H9 (cell line): ENCODE data around the gene ITPK1. TPM values are rescaled to one million over a fixed set of nuclear protein-coding genes. Genes with fewer than 3 reads are reported as not detected.

ENCODE experiments used
- DNase-seq: peaks from one replicate; pipeline ENCODE4 v3.0.0-alpha.2; 2017
- H2AFZ ChIP-seq: one replicate; pipeline ENCODE4 v1.6.1; 2013; ENCODE audit warnings: mild to moderate bottlenecking, low read length, control low read depth, moderate library complexity
- H2AK5ac ChIP-seq: 2 replicates; pipeline ENCODE4 v1.6.1; 2013; ENCODE audit warnings: low read length, control low read depth, mixed read lengths; ENCODE audit not compliant: insufficient read length
- H2BK120ac ChIP-seq: one replicate; pipeline ENCODE4 v1.6.1; 2013; ENCODE audit warnings: low read depth, mild to moderate bottlenecking, low read length, control low read depth, inconsistent platforms; ENCODE audit not compliant: poor library complexity, severe bottlenecking
- H2BK12ac ChIP-seq: 2 replicates; pipeline ENCODE4 v1.6.1; 2013; ENCODE audit warnings: low read length, control low read depth, mixed read lengths, low read depth; ENCODE audit not compliant: insufficient read length
- H2BK15ac ChIP-seq: 2 replicates; pipeline ENCODE4 v1.6.1; 2013; ENCODE audit warnings: low read depth, low read length, control low read depth
- H2BK20ac ChIP-seq: one replicate; pipeline ENCODE4 v1.6.1; 2013; ENCODE audit warnings: low read depth, mild to moderate bottlenecking, low read length, control low read depth, inconsistent platforms; ENCODE audit not compliant: poor library complexity, severe bottlenecking
- H2BK5ac ChIP-seq: 2 replicates; pipeline ENCODE4 v1.6.1; 2013; ENCODE audit warnings: low read length, control low read depth, mixed read lengths; ENCODE audit not compliant: insufficient read length
- H3K14ac ChIP-seq: 2 replicates; pipeline ENCODE4 v1.6.1; 2013; ENCODE audit warnings: low read length, control low read depth; ENCODE audit not compliant: insufficient read depth
- H3K18ac ChIP-seq: 2 replicates; pipeline ENCODE4 v1.6.1; 2013; ENCODE audit warnings: low read depth, mild to moderate bottlenecking, mixed read lengths, low read length, control low read depth; ENCODE audit not compliant: insufficient read length
- H3K23ac ChIP-seq: 2 replicates; pipeline ENCODE4 v1.6.1; 2013; ENCODE audit warnings: low read length, control low read depth, mixed read lengths, low read depth; ENCODE audit not compliant: insufficient read length
- H3K23me2 ChIP-seq: 2 replicates; pipeline ENCODE4 v1.6.1; 2013; ENCODE audit warnings: low read depth, mild to moderate bottlenecking, mixed read lengths, low read length, control low read depth; ENCODE audit not compliant: insufficient read length, poor library complexity, severe bottlenecking
- H3K27ac ChIP-seq: 2 replicates; pipeline ENCODE4 v1.5.1; 2013; ENCODE audit warnings: low read length, control low read depth, mixed read lengths, low read depth; ENCODE audit not compliant: insufficient read length
- H3K27me3 ChIP-seq: 2 replicates; pipeline ENCODE4 v1.6.1; 2013; ENCODE audit warnings: low read length, control low read depth, inconsistent platforms; ENCODE audit not compliant: insufficient read depth
- H3K4ac ChIP-seq: 2 replicates; pipeline ENCODE4 v1.6.1; 2013; ENCODE audit warnings: low read depth, mild to moderate bottlenecking, control low read depth, inconsistent platforms, low read length, moderate library complexity
- H3K4me1 ChIP-seq: 2 replicates; pipeline ENCODE4 v1.6.1; 2013; ENCODE audit warnings: low read length, control low read depth, inconsistent platforms; ENCODE audit not compliant: insufficient read depth
- H3K4me2 ChIP-seq: 2 replicates; pipeline ENCODE4 v1.6.1; 2013; ENCODE audit warnings: low read length, control low read depth, mixed read lengths; ENCODE audit not compliant: insufficient read length, insufficient read depth
- H3K56ac ChIP-seq: 2 replicates; pipeline ENCODE4 v1.6.1; 2013; ENCODE audit warnings: low read depth, mild to moderate bottlenecking, mixed read lengths, low read length, control low read depth; ENCODE audit not compliant: insufficient read length
- H3K79me1 ChIP-seq: 2 replicates; pipeline ENCODE4 v1.6.1; 2013; ENCODE audit warnings: low read depth, mild to moderate bottlenecking, moderate library complexity, low read length, control low read depth, inconsistent platforms; ENCODE audit not compliant: insufficient read depth, poor library complexity, severe bottlenecking
- H3K79me2 ChIP-seq: 2 replicates; pipeline ENCODE4 v1.6.1; 2013; ENCODE audit warnings: low read length, control low read depth, inconsistent platforms; ENCODE audit not compliant: insufficient read depth
- H3K9ac ChIP-seq: 2 replicates; pipeline ENCODE4 v1.6.1; 2013; ENCODE audit warnings: low read length, control low read depth, mixed read lengths; ENCODE audit not compliant: insufficient read length; ENCODE audit errors: extremely low read depth
- H3K9me3 ChIP-seq: one replicate; pipeline ENCODE4 v1.6.1; 2013; ENCODE audit warnings: low read depth, low read length, inconsistent platforms; ENCODE audit not compliant: control insufficient read depth
- H3T11ph ChIP-seq: one replicate; pipeline ENCODE4 v1.6.1; 2013; ENCODE audit warnings: mild to moderate bottlenecking, low read length, control low read depth, inconsistent platforms
- H4K20me1 ChIP-seq: one replicate; pipeline ENCODE4 v1.6.1; 2013; ENCODE audit not compliant: control insufficient read depth, insufficient read length, insufficient read depth
- H4K5ac ChIP-seq: 2 replicates; pipeline ENCODE4 v1.6.1; 2013; ENCODE audit warnings: low read depth, mild to moderate bottlenecking, mixed read lengths, low read length, control low read depth; ENCODE audit not compliant: insufficient read length
- H4K8ac ChIP-seq: replicated peaks from 2 replicates; pipeline ENCODE4 v1.6.1; 2013; ENCODE audit warnings: low read length, control low read depth, mixed read lengths, low read depth; ENCODE audit not compliant: insufficient read length
- H4K91ac ChIP-seq: 2 replicates; pipeline ENCODE4 v1.6.1; 2013; ENCODE audit warnings: low read depth, mild to moderate bottlenecking, moderate library complexity, mixed read lengths, low read length, control low read depth; ENCODE audit not compliant: insufficient read length
- H3K27ac Mint-ChIP-seq, 3 experiments: 2 replicates in 2 of 3; 3 replicates in 1 of 3; pipeline ENCODE4 v1.8.0; 2020 to 2021; ENCODE audit warnings: mixed read lengths in 3 of 3, mild to moderate bottlenecking in 1 of 3, moderate library complexity in 1 of 3
- H3K27me3 Mint-ChIP-seq: 2 replicates; pipeline ENCODE4 v1.8.0; 2021; ENCODE audit warnings: low read depth, mild to moderate bottlenecking, moderate library complexity, mixed read lengths
- H3K36me3 Mint-ChIP-seq, 3 experiments: 2 replicates in 2 of 3; 3 replicates in 1 of 3; pipeline ENCODE4 v1.8.0; 2020 to 2021; ENCODE audit warnings: low read depth in 3 of 3, mixed read lengths in 3 of 3; ENCODE audit not compliant: insufficient read depth in 1 of 3
- H3K4me1 Mint-ChIP-seq, 2 experiments: 2 replicates each; pipeline ENCODE4 v1.8.0; 2020; ENCODE audit warnings: mixed read lengths in 2 of 2
- H3K4me3 Mint-ChIP-seq, 2 experiments: 2 replicates in 1 of 2; 3 replicates in 1 of 2; pipeline ENCODE4 v1.8.0; 2020 to 2021; ENCODE audit warnings: mild to moderate bottlenecking in 2 of 2, mixed read lengths in 2 of 2, moderate library complexity in 1 of 2
- H3K9me3 Mint-ChIP-seq, 2 experiments: 2 replicates in 1 of 2; 3 replicates in 1 of 2; pipeline ENCODE4 v1.8.0; 2020; ENCODE audit warnings: mild to moderate bottlenecking in 2 of 2, mixed read lengths in 2 of 2, moderate library complexity in 1 of 2
- WGBS: extraction: QIAGEN DNeasy Blood & Tissue Kit; methylation state at CpG from one replicate; pipeline ENCODE4 v1.1.7; 2013; ENCODE audit warnings: missing lambda C conversion rate, low lambda C conversion rate, mixed read lengths; ENCODE audit not compliant: insufficient read length; ENCODE audit errors: extremely low coverage; 5-methylcytosine and 5-hydroxymethylcytosine counted together
- total RNA-seq: library from RNA; stranded (reverse); gene quantifications from 2 replicates; pipeline ENCODE4 v1.2.1, GENCODE V29; 2021
- TF ChIP-seq, protein P1 (sequence below): fragments of 200-600 bp; sonication (generic); conservative IDR thresholded peaks from 3 replicates; pipeline ENCODE4 v1.8.0; 2021; ENCODE audit warnings: antibody characterized with exemption, mild to moderate bottlenecking

ITPK1 gene
- total RNA-seq, 1 experiment from 2014 or later = 92.7 TPM

DNA sequence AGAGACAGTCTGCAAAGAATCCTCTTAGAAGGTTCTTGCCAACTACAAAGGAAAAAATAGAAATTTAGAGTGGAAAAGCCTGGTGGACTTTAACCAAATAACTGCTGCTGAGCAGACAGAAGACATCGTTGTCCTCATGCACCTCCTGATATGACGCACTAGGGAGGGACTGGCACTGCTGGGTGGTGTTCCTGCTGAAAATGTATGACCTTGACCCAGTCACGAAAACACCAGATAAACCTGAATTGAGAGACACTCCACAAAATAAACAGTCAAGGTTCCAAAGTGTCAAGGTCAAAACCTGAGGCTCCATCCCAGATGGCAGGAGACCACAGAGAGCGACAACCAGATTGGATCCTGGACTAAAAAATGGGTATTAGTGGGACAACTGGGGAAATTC, 130.8 kb downstream of the ITPK1 start:
- Histone ChIP-seq H3K4ac (no peak overlapping the region), H2AFZ (no peak overlapping the region), H2BK15ac (no peak overlapping the region), H3K79me2 (no peaks in the 10 kb centered on the region; the same call in 1 of the 2 replicates), H3K9me3 (no peaks in the 10 kb centered on the region), H4K8ac (no peak overlapping the region), H3K18ac (no peak overlapping the region), H3K14ac (no peak overlapping the region), H3K79me1 (no peaks in the 10 kb centered on the region), H2BK5ac (no peak overlapping the region), H3K56ac (no peak overlapping the region), H3K4me2 (no peak overlapping the region), H2BK20ac (no peak overlapping the region), H3K23ac (no peak overlapping the region), H3K9ac (no peak overlapping the region), H2BK12ac (no peak overlapping the region), H4K91ac (no peak overlapping the region), H2BK120ac (no peak overlapping the region), H4K5ac (no peak overlapping the region), H3K27ac (no peak overlapping the region), H3K27me3 (no peaks in the 10 kb centered on the region), H2AK5ac (no peak overlapping the region), H3K4me1 (no peaks in the 10 kb centered on the region), H3K23me2 (no peaks in the 10 kb centered on the region), H4K20me1 (no peaks in the 10 kb centered on the region), H3T11ph (no peak overlapping the region)
- Mint-ChIP-seq H3K9me3 (peaks cover 17 to 18% of the 10 kb centered on the region in 2 experiments), H3K36me3 (peaks cover 29 to 48% (median 30%) of the 10 kb centered on the region in 3 experiments), H3K4me3 (no peak overlapping the region), H3K27ac (no peak overlapping the region), H3K27me3 (no peaks in the 10 kb centered on the region; the same call in 1 of the 2 replicates), H3K4me1 (peaks cover 0 to 3% of the 10 kb centered on the region in 2 experiments; a peak in 1 of 4 replicates)
- TF ChIP-seq, protein P1, sequence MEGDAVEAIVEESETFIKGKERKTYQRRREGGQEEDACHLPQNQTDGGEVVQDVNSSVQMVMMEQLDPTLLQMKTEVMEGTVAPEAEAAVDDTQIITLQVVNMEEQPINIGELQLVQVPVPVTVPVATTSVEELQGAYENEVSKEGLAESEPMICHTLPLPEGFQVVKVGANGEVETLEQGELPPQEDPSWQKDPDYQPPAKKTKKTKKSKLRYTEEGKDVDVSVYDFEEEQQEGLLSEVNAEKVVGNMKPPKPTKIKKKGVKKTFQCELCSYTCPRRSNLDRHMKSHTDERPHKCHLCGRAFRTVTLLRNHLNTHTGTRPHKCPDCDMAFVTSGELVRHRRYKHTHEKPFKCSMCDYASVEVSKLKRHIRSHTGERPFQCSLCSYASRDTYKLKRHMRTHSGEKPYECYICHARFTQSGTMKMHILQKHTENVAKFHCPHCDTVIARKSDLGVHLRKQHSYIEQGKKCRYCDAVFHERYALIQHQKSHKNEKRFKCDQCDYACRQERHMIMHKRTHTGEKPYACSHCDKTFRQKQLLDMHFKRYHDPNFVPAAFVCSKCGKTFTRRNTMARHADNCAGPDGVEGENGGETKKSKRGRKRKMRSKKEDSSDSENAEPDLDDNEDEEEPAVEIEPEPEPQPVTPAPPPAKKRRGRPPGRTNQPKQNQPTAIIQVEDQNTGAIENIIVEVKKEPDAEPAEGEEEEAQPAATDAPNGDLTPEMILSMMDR = no peak
- DNase-seq = no peak
- no CpG with 5 or more reads among the region's 4 CpGs for WGBS
